GOT3 (cell line): ENCODE results near the gene NBAS.

Experiments
- DNase-seq: peaks from one replicate; lab custom pipeline; 2025; ENCODE audit warnings: mixed read lengths; lab: John Stamatoyannopoulos, UW

The NBAS gene

GRCh38 chr2:15127876-15128275 is 433.3 kb downstream of the NBAS start:
- DNase-seq: no peak

- no peak for DNase-seq
Observed at GRCh38 chr2:15127301-15127700, 433.8 kb downstream of the NBAS start.

- no peak for DNase-seq
Observed at GRCh38 chr2:15126373-15126772, 434.8 kb downstream of the NBAS start.

- DNase-seq: no peak
Observed at GRCh38 chr2:15122915-15123314, 438.2 kb downstream of the NBAS start.

GRCh38 chr2:15120631-15121030 is 440.5 kb downstream of the NBAS start:
- DNase-seq: no peak

- DNase-seq: no peak
Observed at GRCh38 chr2:15119722-15120175, 441.4 kb downstream of the NBAS start.

- DNase-seq: no peak
Observed at GRCh38 chr2:15117409-15118050, 443.6 kb downstream of the NBAS start.
